ENCODE data around the gene YBEY. TPM values are rescaled to one million over a fixed set of nuclear protein-coding genes. Genes with fewer than 3 reads are reported as not detected.

Gene YBEY
- total and polyA plus RNA-seq, 2 donors (not counting 1 experiment from before 2014, with no cell fraction given): 15.9 to 18.6 TPM

GRCh38 chr21:46266946-46267345 lies 19.2 kb upstream of the YBEY start:
- Histone ChIP-seq H3K36me3 (ENCODE audit: control insufficient read depth, insufficient read depth, low read length) (peaks cover 32% of the 10 kb centered on the region), H2AFZ (ENCODE audit: low read length) (no peak overlapping the region), H3K9me3 (ENCODE audit: control insufficient read depth, insufficient read depth, low read depth, low read length) (no peaks in the 10 kb centered on the region), H3K9ac (ENCODE audit: insufficient read depth, low read length) (no peak overlapping the region), H3K4me2 (ENCODE audit: extremely low read depth, insufficient read depth, low read length) (no peak overlapping the region), H3K27ac (ENCODE audit: insufficient read depth, low read length) (no peak overlapping the region), H3K4me3 (replicated peaks in 1 of 4; ENCODE audit: control extremely low read depth in 1 of 4, insufficient read depth in 1 of 4, low read depth in 3 of 4, low read length in 4 of 4) (no peak overlapping the region), H3K27me3 (ENCODE audit: control insufficient read depth, insufficient read depth, low read length) (no peaks in the 10 kb centered on the region), H4K20me1 (ENCODE audit: control insufficient read depth, extremely low read depth, insufficient read depth, low read length) (no peaks in the 10 kb centered on the region), H3K79me2 (ENCODE audit: control insufficient read depth, insufficient read depth, low read length) (no peaks in the 10 kb centered on the region), H3K4me1 (ENCODE audit: control insufficient read depth, extremely low read depth, insufficient read depth, low read length) (no peaks in the 10 kb centered on the region)
- DNase-seq (ENCODE audit: low read depth in 2 of 2): no peak
- TF ChIP-seq EZH2 (IDR thresholded peaks at IDR 0.05; ENCODE audit: low read length, missing control alignments) (no peak), CTCF (conservative IDR thresholded peaks at IDR 0.05 in 1 of 2, IDR thresholded peaks at IDR 0.05 in 1 of 2; ENCODE audit: low read depth in 1 of 2, low read length in 2 of 2) (no peak)

DNA sequence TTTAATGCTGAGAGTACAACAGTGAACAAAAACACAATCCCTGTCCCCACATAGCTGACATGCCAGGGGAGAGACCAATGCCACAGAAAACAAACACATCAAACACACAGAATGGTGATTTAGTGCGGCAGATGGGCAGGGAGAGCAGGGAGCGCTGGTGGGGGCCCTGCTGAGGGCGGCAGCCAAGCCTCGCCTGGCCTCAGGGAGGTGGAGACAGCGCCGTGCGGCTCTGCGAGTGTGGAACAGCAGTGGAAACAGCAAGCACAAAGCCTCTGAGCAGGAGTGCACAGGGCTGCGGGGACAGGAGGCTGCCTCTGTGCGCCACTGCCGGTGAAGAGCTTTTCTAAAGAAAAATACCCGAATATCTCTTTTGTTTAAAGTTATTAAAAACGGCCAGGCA lies 17.8 kb upstream of the YBEY start:
- Histone ChIP-seq H3K4me1 (ENCODE audit: control insufficient read depth, extremely low read depth, insufficient read depth, low read length) (no peaks in the 10 kb centered on the region), H3K4me2 (ENCODE audit: extremely low read depth, insufficient read depth, low read length) (no peak overlapping the region), H2AFZ (ENCODE audit: low read length) (no peak overlapping the region), H3K27me3 (ENCODE audit: control insufficient read depth, insufficient read depth, low read length) (no peaks in the 10 kb centered on the region), H3K9me3 (ENCODE audit: control insufficient read depth, insufficient read depth, low read depth, low read length) (no peaks in the 10 kb centered on the region), H3K36me3 (ENCODE audit: control insufficient read depth, insufficient read depth, low read length) (peaks cover 37% of the 10 kb centered on the region), H3K4me3 (replicated peaks in 1 of 4; ENCODE audit: control extremely low read depth in 1 of 4, insufficient read depth in 1 of 4, low read depth in 3 of 4, low read length in 4 of 4) (no peak overlapping the region), H3K9ac (ENCODE audit: insufficient read depth, low read length) (no peak overlapping the region), H3K27ac (ENCODE audit: insufficient read depth, low read length) (no peak overlapping the region), H4K20me1 (ENCODE audit: control insufficient read depth, extremely low read depth, insufficient read depth, low read length) (no peaks in the 10 kb centered on the region), H3K79me2 (ENCODE audit: control insufficient read depth, insufficient read depth, low read length) (no peaks in the 10 kb centered on the region)
- no peak for DNase-seq (ENCODE audit: low read depth in 2 of 2)
- TF ChIP-seq CTCF (conservative IDR thresholded peaks at IDR 0.05 in 1 of 2, IDR thresholded peaks at IDR 0.05 in 1 of 2; ENCODE audit: low read depth in 1 of 2, low read length in 2 of 2) (no peak), EZH2 (IDR thresholded peaks at IDR 0.05; ENCODE audit: low read length, missing control alignments) (no peak)

GRCh38 chr21:46269466-46269865 lies 16.7 kb upstream of the YBEY start:
- H3K27ac ChIP-seq (ENCODE audit: insufficient read depth, low read length): no peak overlapping the region
- no peak for DNase-seq (ENCODE audit: low read depth in 2 of 2)
- no peak overlapping the region for H3K9ac ChIP-seq (ENCODE audit: insufficient read depth, low read length)
- H3K4me2 ChIP-seq (ENCODE audit: extremely low read depth, insufficient read depth, low read length): no peak overlapping the region
- no peak overlapping the region for H2AFZ ChIP-seq (ENCODE audit: low read length)
- no peaks in the 10 kb centered on the region for H3K79me2 ChIP-seq (ENCODE audit: control insufficient read depth, insufficient read depth, low read length)
- no peak overlapping the region for H3K4me3 ChIP-seq (replicated peaks in 1 of 4; ENCODE audit: control extremely low read depth in 1 of 4, insufficient read depth in 1 of 4, low read depth in 3 of 4, low read length in 4 of 4)
- no peaks in the 10 kb centered on the region for H3K4me1 ChIP-seq (ENCODE audit: control insufficient read depth, extremely low read depth, insufficient read depth, low read length)
- no peaks in the 10 kb centered on the region for H3K9me3 ChIP-seq (ENCODE audit: control insufficient read depth, insufficient read depth, low read depth, low read length)
- H3K36me3 ChIP-seq (ENCODE audit: control insufficient read depth, insufficient read depth, low read length): peaks cover 34% of the 10 kb centered on the region
- H4K20me1 ChIP-seq (ENCODE audit: control insufficient read depth, extremely low read depth, insufficient read depth, low read length): no peaks in the 10 kb centered on the region
- TF ChIP-seq CTCF (conservative IDR thresholded peaks at IDR 0.05 in 1 of 2, IDR thresholded peaks at IDR 0.05 in 1 of 2; ENCODE audit: low read depth in 1 of 2, low read length in 2 of 2): no peak
- TF ChIP-seq EZH2 (IDR thresholded peaks at IDR 0.05; ENCODE audit: low read length, missing control alignments): no peak
- no peaks in the 10 kb centered on the region for H3K27me3 ChIP-seq (ENCODE audit: control insufficient read depth, insufficient read depth, low read length)
